ENCODE results near the gene ASXL2. TPM values are rescaled to one million over a fixed set of nuclear protein-coding genes. Genes with fewer than 3 reads are reported as not detected.

The ASXL2 gene
- total and polyA plus RNA-seq, 2 of the 13 experiments (the other 11 are each of a cell fraction or from before 2014, with no cell fraction given) = 12.1 to 19.2 TPM

DNA sequence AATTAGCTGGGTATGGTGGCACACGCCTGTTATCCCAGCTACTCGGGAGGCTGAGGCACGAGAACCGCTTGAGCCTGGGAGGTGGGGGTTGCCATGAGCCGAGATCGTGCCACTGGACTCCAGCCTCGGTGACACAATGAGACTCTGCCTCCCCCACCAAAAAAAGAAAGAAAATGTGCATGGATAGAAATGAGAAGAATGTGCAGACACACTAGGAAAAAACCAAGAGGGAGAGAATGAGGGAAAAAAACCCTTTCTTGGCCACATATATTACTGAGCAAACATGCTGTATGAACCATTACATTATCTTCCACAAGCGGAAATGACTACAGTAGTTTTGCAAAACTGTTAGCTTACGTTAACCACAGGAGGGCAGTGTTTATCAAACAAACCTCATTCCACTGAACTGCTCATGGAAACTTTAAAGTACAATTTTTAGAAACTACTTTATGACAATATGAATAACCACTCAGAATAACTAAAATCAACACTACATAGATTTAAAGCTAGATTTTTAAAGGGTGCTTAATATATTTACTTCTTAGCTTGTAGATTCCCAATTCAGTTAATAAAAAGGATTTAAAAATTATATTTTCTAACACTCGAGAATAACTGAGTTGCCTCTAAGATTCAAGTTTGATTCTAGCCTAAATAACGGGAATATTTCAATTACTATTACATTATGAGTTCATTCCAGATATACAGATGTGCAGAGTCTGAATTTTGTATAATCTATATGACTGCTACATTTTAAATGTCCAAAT lies 26.4 kb downstream of the ASXL2 start:
- peaks cover 21% of the 10 kb centered on the region for H3K4me1 ChIP-seq (ENCODE audit: insufficient read depth, low read length)
- H3K27ac ChIP-seq (ENCODE audit: extremely low read length, insufficient read depth, low read length) = peak overlapping the region; percentile 50
- no peak overlapping the region for H2AFZ ChIP-seq (ENCODE audit: low read length)
- no peak overlapping the region; a peak in 1 of 6 replicates for H3K4me3 ChIP-seq (replicated peaks in 1 of 3; ENCODE audit: insufficient read depth in 1 of 3, low read depth in 2 of 3, low read length in 3 of 3)
- ChIA-PET CTCF (ENCODE audit: low intra/inter-chr PET ratio, low total read pairs) (interaction anchor here (0.8 to 2.1 kb wide), 4 partner anchors 87 to 105 kb away, joined by 3 to 12 read pairs (median 8); no protein-coding TSS in a partner anchor), POLR2A (interaction anchor here (1.4 to 5.3 kb wide), 2 partner anchors 27 to 494 kb away, joined by 3 to 28 read pairs; partner anchors contain the start of genes ASXL2 and SELENOI)
- H3K36me3 ChIP-seq (replicated peaks in 1 of 2; ENCODE audit: control insufficient read depth in 1 of 2, insufficient read depth in 2 of 2, low read length in 2 of 2) = peaks cover 2 to 15% of the 10 kb centered on the region in 2 experiments; a peak in 3 of 5 replicates
- in situ Hi-C loops (cut with HindIII; ENCODE audit: extremely low pct_ligation_motif_present, low pct_unique_long_range_greater_than_20kb) (loop anchor here (10.0 kb wide), 1 partner anchor 293 kb away; no protein-coding TSS in a partner anchor), intact Hi-C loops (cut with micrococcal nuclease; ENCODE audit: unreplicated experiment) (loop anchor here (1.0 to 2.0 kb wide), 2 partner anchors 99 to 293 kb away; no protein-coding TSS in a partner anchor)
- no peaks in the 10 kb centered on the region for H3K9me3 ChIP-seq (ENCODE audit: low read length)
- peaks cover 65% of the 10 kb centered on the region for H3K79me2 ChIP-seq (ENCODE audit: insufficient read depth, low read length)
- DNase-seq (ENCODE audit: low spot score) (peak; percentile 86), FAIRE-seq (peak; percentile 76), ATAC-seq (peak; percentile 92)
- BruUV-seq (replicated peaks) = no TSS peak
- WGBS (ENCODE audit: low lambda C conversion rate) = 43% methylated on average over 11 of the region's 11 CpGs
- peak overlapping the region; percentile 53 for H3K4me2 ChIP-seq (ENCODE audit: low read depth, low read length)
- H4K20me1 ChIP-seq (ENCODE audit: insufficient read depth, low read length) = no peaks in the 10 kb centered on the region
- no peak overlapping the region; the same call in 1 of the 2 replicates for H3K9ac ChIP-seq (ENCODE audit: insufficient read depth, low read depth, low read length)
- H3K27me3 ChIP-seq (ENCODE audit: control insufficient read depth in 1 of 2, insufficient read depth in 2 of 2, low read length in 2 of 2) = no peaks in the 10 kb centered on the region
- TF ChIP-seq SKI (IDR thresholded peaks at IDR 0.05; ENCODE audit: partially characterized antibody) (no peak), ZNF451 (CRISPR knock-in tag; IDR thresholded peaks at IDR 0.05) (no peak), ZNF891 (CRISPR knock-in tag; IDR thresholded peaks at IDR 0.05) (no peak), NFE2L2 (IDR thresholded peaks at IDR 0.05; ENCODE audit: low read length) (peak; percentile 11; the same call in 1 of the 2 replicates), KLF16 (CRISPR knock-in tag; IDR thresholded peaks at IDR 0.05) (peak in 1 of 2 experiments; percentile 62; a peak in 1 of 4 replicates), U2AF2 (IDR thresholded peaks at IDR 0.05; ENCODE audit: low read depth, low read length) (no peak), FOXO1 (CRISPR knock-in tag; IDR thresholded peaks at IDR 0.05) (0 out of 2 replicates have a peak, but pooled peaks have one; percentile 20), ZNF121 (CRISPR knock-in tag; IDR thresholded peaks at IDR 0.05) (no peak), MZF1 (CRISPR knock-in tag; IDR thresholded peaks at IDR 0.05; ENCODE audit: borderline replicate concordance) (no peak), MAFF (IDR thresholded peaks at IDR 0.05; ENCODE audit: low read depth, low read length) (peak; percentile 21; the same call in 1 of the 2 replicates), ZNF616 (CRISPR knock-in tag; IDR thresholded peaks at IDR 0.05; ENCODE audit: low read depth) (no peak), ZZZ3 (CRISPR knock-in tag; IDR thresholded peaks at IDR 0.05; ENCODE audit: borderline replicate concordance) (no peak), ZNF234 (CRISPR knock-in tag; conservative IDR thresholded peaks at IDR 0.05) (no peak), ZNF33A (CRISPR knock-in tag; IDR thresholded peaks at IDR 0.05; ENCODE audit: borderline replicate concordance) (no peak), YEATS4 (CRISPR knock-in tag; IDR thresholded peaks at IDR 0.05; ENCODE audit: borderline replicate concordance) (no peak), MIER2 (CRISPR knock-in tag; IDR thresholded peaks at IDR 0.05) (peak; percentile 22; the same call in 1 of the 2 replicates), CBFB (CRISPR knock-in tag; IDR thresholded peaks at IDR 0.05) (no peak; the same call in 1 of the 2 replicates), PAWR (CRISPR knock-in tag; IDR thresholded peaks at IDR 0.05; ENCODE audit: borderline replicate concordance) (no peak), TEAD3 (CRISPR knock-in tag; optimal IDR thresholded peaks at IDR 0.05; ENCODE audit: borderline replicate concordance) (peak; percentile 21), ZNF780A (CRISPR knock-in tag; IDR thresholded peaks at IDR 0.05) (no peak), ETV5 (CRISPR knock-in tag; IDR thresholded peaks at IDR 0.05; ENCODE audit: borderline replicate concordance) (peak; percentile 84)
- TF ChIP-seq, protein P1, sequence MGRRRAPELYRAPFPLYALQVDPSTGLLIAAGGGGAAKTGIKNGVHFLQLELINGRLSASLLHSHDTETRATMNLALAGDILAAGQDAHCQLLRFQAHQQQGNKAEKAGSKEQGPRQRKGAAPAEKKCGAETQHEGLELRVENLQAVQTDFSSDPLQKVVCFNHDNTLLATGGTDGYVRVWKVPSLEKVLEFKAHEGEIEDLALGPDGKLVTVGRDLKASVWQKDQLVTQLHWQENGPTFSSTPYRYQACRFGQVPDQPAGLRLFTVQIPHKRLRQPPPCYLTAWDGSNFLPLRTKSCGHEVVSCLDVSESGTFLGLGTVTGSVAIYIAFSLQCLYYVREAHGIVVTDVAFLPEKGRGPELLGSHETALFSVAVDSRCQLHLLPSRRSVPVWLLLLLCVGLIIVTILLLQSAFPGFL (CRISPR knock-in tag; IDR thresholded peaks at IDR 0.05) = no peak
- TF ChIP-seq, protein P2, sequence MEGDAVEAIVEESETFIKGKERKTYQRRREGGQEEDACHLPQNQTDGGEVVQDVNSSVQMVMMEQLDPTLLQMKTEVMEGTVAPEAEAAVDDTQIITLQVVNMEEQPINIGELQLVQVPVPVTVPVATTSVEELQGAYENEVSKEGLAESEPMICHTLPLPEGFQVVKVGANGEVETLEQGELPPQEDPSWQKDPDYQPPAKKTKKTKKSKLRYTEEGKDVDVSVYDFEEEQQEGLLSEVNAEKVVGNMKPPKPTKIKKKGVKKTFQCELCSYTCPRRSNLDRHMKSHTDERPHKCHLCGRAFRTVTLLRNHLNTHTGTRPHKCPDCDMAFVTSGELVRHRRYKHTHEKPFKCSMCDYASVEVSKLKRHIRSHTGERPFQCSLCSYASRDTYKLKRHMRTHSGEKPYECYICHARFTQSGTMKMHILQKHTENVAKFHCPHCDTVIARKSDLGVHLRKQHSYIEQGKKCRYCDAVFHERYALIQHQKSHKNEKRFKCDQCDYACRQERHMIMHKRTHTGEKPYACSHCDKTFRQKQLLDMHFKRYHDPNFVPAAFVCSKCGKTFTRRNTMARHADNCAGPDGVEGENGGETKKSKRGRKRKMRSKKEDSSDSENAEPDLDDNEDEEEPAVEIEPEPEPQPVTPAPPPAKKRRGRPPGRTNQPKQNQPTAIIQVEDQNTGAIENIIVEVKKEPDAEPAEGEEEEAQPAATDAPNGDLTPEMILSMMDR (CRISPR knock-in tag; IDR thresholded peaks at IDR 0.05) = peak; percentile 87
